ENCODE results near the gene KCNMB1.

Gene KCNMB1

DNA sequence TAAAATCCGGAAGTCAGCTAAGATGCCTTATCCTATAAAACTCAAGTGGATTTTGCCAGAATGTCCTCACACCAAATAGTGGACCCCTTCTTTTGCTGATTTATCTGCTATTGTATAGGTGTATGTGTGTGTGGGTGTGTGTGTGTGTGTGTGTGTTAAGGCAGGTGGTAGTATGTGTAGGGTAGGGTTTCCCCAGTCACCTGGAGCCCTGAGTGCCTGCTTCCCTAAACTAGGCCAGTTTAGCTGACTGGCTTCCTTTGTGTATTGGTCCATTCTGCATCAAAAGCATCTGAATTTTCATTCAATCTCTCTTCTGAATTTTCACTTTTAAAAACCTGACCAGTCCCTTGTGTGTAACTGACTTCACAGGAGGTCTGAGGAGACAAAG, 49.4 kb downstream of the KCNMB1 start:
- DNase-seq (no peak), ATAC-seq (no peak)

DNA sequence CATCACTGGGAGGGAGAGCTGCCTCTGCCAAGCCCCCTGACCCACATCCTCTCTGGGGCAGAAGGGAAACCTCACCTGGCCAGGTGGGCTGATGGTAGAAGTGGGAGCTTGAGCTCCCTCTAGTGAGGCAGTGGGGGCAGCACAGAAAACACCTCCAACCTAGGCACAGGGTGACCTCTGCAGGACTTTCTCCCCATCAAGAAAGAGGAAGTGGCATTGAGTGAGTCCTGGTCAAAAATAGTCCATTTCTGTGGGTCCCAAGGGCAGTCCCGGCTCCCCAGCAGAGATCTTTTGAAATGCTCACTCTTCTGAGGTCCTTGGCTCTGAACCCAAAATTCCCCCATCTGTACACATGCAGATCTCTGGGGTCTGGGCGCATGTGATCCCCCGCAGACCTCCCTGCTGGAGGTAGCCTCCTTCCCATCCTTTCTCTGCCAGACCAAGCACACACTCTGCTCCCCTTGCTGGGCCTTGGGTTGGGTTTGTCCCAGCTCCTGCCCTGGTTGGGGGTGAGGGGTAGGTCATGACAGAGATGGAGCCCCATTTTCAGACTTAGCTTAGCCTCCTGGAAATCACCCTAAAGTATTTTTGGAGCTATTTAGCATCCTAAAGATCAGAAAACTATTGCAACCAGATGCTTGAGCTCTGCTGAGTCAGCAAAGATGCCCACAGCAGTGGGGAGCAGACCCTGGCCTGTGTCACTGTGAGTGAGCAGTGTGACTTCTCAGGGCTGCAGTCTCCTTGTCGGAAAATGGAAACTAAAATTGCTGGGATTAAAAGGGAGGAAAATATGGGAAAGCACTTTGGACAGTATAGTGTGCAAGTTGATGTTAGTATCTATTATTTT, 50.0 kb downstream of the KCNMB1 start:
- peak; percentile 50 for ATAC-seq
- DNase-seq, result peak; percentile 67

DNA sequence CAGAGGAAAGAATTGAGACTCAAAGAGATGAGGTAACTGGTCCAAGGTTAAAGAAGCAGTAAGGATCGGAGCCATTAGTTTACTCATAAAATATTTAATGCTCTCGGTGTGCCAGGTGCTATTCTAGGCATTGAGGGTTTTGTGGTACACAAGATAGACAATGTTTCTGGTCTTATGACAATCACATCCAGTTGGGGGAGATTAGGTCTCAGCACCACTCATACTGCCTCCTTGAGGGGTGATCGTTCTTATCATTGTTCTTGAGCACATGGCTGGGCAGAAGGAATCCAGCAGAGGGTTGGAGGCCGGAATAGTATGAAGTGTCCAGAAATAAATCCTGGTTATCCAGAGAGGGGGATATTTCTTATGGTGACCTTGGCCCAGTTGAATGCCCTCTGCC, 50.9 kb downstream of the KCNMB1 start:
- DNase-seq, result no peak

DNA sequence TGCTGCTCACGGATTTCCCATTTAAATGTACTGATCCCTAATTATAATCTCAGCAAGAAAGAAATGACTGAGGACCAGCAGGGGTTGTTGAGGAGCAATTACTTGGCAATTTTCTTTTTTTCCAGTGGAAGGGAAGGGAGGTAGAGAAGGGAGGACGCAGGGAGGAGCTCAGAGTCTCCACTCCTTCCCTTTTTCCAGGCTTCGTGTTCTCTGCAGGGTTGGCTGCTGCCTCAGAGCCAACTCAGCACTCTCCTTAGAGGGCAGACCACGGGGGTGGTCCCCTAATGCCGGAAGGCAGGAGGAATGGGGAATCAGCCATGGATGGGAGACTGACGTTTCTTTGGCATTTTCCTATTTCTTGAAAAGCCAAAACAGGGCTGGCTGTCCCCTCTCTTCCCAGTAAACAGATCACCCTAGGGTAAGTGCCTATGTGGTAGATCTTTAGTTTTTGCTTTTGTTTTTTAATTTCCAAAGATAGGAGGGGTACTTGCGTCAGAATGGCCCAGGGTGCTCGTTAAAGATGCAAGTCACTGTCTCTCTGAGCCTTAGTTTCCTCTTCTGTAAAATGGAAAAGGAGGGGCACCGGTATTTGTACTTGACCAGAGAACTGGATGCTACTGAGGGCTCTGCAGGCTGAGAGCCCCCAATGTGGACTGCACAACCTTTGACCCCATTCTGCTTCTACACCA, 52.0 kb downstream of the KCNMB1 start:
- ATAC-seq (no peak), DNase-seq (no peak)

More for the DNA sequence above, 50.9 kb downstream of the KCNMB1 start:
- ATAC-seq, result no peak

DNA sequence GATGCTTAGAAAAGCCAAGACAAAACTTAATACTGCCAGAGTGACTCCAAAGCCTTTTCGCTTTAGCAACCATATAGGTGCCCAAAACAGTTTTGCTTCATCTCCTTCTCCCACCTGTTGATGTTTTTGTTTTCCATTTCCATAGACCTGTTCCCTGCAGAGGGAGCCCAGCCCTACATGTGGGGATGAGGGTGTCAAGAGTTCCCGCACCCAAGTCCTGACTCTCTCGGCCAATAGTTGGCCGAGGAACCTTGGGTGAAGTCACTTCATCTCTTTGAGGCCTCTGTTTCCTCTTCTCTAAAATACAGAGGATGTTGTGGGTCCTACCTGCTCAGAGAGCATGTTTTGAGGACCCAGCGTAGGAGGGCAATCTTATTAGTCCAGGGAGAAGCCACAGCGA, 53.1 kb downstream of the KCNMB1 start:
- no peak for ATAC-seq

DNA sequence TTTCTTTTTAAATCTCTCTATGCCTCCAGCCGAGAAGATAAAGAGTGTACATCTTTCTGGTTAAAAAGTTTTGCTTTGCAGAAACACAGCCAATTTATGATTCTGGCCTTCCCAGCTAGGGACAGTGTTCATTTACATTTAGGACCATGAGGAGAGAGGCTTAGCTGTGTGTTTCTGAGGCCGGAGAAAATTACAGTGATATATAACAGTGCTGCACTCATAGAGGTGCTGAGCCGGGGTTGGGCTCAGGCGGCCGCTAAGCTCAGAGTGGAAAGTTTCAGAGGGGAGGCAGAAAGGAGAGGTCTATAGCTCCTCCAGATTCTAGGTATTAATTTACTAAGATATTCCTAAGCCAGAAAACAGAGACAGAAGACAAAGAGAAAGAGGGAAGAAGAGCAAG, 54.5 kb downstream of the KCNMB1 start:
- no peak for DNase-seq
- ATAC-seq, result peak; percentile 23

More for the DNA sequence above, 53.1 kb downstream of the KCNMB1 start:
- DNase-seq, result no peak

DNA sequence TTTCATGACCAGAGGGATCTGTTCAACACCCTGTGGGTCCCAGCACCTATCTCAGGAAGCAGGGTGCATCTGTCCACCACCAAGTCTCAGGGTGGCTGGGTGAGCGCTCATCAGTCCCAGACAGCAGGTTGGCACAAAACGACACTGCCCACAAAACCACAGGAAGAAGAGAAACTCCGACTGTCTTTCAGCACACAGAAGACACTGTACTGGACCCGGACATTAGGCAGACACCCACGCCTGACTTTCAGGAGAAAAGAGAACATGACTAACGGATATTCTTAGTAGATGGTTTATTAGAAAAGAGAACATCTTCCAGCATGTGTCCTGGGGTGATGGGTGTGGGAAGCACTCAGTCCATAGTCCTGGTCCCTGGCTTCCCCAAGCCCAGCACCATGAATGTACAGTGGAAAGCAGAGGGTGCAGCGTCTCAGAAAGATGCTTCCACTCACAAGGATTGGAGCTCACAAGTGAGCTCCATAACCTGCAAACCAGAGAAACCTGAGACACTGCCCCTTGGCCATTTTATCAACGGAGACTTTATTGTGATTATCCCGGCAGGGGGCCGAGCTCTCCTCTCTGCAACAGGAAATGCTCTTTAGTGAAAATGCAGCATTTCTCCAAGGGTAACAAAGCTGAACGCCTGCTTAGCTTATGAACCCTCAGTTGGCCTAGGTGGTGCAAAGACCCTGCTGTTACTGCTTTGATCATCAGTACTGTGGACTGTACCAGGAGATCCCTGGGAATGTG, 55.8 kb downstream of the KCNMB1 start:
- ATAC-seq, result peak; percentile 51

DNA sequence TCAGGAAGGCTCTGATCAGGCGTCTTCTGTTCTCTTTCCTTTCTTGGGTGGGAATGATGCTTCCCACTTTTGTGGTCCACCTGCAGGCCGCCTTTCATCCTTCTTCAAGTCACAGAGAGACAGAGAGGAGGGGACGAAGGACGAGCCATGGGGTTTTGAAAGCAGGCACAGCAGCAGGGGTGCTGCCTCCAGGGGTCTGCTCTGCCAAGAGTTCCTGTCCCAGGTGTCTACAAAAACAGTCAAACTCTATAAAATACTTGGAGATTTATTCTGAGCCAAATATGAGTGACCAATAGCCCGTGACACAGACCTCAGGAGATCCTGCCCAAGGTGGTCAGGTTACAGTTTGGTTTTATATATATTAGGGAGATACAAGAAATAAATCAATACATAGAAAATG, 57.1 kb downstream of the KCNMB1 start:
- DNase-seq (no peak), ATAC-seq (no peak)

More for the DNA sequence above, 55.8 kb downstream of the KCNMB1 start:
- DNase-seq, result peak; percentile 73

DNA sequence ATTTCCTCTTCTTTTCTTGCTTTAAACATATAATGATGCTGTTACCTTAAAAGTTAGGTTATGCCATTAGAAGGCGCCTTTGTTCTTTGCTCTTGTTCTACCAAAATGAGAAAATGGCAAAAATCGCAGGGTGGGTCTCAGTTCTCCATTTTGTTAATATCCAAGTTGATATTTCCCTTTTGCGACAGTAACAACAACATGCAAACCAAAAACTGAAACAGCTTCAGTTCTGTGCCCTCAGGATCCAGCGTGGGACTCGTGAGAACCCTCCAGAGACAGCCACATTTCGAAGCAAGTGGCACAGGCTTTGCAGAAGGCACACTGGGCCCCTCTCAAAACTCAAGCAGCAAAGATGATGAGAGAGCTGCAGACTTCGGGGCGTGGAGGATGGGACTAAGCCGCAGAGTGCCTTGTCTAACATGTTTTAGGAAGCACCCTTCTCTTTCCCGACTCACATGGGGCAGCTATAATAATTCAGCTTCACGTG, 58.6 kb downstream of the KCNMB1 start:
- ATAC-seq, result no peak
- DNase-seq, result no peak

DNA sequence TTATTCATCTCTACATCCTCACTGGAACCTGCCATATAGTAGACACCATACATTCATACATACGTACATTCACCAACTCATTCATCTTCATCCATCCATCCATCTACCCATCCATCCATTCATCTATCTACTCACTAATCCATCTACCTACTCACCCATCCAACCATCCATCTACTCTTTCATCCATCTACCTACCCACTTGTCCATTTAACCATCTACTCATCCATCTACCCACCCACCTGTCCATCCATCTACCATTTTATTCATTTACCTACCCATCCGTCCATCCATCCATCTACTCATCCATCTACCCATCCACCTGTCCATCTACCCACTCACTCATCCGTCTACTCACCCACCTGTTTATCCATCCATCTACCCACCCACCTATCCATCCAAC, 59.6 kb downstream of the KCNMB1 start:
- DNase-seq (no peak), ATAC-seq (no peak)

DNA sequence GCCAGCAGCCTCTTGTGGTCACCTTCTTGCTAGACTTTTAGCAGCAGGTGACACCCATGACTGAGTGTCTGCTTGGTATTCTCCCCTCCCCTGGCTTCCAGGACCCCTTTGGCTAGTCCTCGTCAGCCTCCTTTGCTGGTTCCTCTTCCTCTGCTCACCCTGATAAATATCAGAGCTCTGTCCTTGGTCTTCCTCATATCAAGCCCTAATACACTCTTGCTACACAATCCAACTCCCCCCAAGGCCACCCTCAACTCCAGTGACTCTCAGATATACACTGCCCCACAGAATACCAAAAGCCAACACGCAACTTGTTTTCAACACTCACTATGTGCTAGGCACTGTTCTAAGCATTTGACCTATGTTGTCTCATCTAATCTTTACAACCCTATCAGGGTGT, 61.3 kb downstream of the KCNMB1 start:
- no peak for ATAC-seq

DNA sequence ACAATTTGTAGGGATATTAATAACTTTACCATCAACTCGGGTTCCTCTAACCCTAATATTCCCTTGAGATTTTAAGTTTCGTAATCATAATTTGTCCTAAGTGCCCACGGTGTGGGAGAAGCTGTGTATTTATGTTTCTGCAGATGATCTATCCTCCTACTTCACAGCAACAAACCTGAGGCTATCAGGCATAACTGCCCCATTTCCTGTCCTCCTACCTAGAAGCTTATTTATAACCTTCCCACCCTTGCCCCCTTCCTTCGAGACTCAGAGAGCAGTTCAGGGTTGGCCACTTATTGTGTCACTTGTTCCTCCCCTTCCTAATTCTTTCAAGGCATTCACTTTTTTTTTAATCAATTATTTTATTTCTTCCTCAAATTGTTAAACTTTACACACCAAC, 62.0 kb downstream of the KCNMB1 start:
- DNase-seq (no peak), ATAC-seq (no peak)

More for the DNA sequence above, 61.3 kb downstream of the KCNMB1 start:
- DNase-seq, result no peak

Measured in stimulated activated naive CD8-positive, alpha-beta T cell treated with anti-CD3 and anti-CD28 coated beads, Interleukin-15, Interleukin-2, amounts not matched to agents 100 U/mL and 50 U/mL, for 24 hours (primary cell).